ENCODE measurements around the gene MT2A.

Gene MT2A

GRCh38 chr16:56639045-56639444 lies 30.7 kb downstream of the MT2A start:
- DNase-seq (ENCODE audit: low spot score), result no peak

- DNase-seq (ENCODE audit: low spot score), result no peak
Measured at GRCh38 chr16:56640076-56640475, 31.7 kb downstream of the MT2A start.

- DNase-seq (ENCODE audit: low spot score), result no peak
Measured at GRCh38 chr16:56641166-56641565, 32.8 kb downstream of the MT2A start.

GRCh38 chr16:56643080-56643778 lies 34.8 kb downstream of the MT2A start:
- peak; percentile 36 for DNase-seq (ENCODE audit: low spot score)

- DNase-seq (ENCODE audit: low spot score), result no peak
Measured at GRCh38 chr16:56643833-56644232, 35.4 kb downstream of the MT2A start.

- DNase-seq (ENCODE audit: low spot score), result no peak
Measured at GRCh38 chr16:56645311-56645710, 36.9 kb downstream of the MT2A start.

- DNase-seq (ENCODE audit: low spot score), result no peak
Measured at GRCh38 chr16:56645838-56646237, 37.5 kb downstream of the MT2A start.

- DNase-seq (ENCODE audit: low spot score), result no peak
Measured at GRCh38 chr16:56647641-56648431, 39.5 kb downstream of the MT2A start.

GRCh38 chr16:56649271-56649670 lies 40.9 kb downstream of the MT2A start:
- DNase-seq (ENCODE audit: low spot score), result no peak

- no peak for DNase-seq (ENCODE audit: low spot score)
Measured at GRCh38 chr16:56649820-56650219, 41.4 kb downstream of the MT2A start.

- no peak for DNase-seq (ENCODE audit: low spot score)
Measured at GRCh38 chr16:56651586-56651985, 43.2 kb downstream of the MT2A start, which contains the start of gene MT1B. MT1B (plus strand) TSS chr16:56651886; CDS start chr16:56651954, 68 bp downstream.

- no peak for DNase-seq (ENCODE audit: low spot score)
Measured at GRCh38 chr16:56652600-56652999, 44.2 kb downstream of the MT2A start.

- no peak for DNase-seq (ENCODE audit: low spot score)
Measured at GRCh38 chr16:56653218-56653617, 44.8 kb downstream of the MT2A start.

- DNase-seq (ENCODE audit: low spot score), result no peak
Measured at GRCh38 chr16:56657555-56658326, 49.4 kb downstream of the MT2A start, which contains the start of gene MT1F. MT1F (plus strand) TSS chr16:56657959; CDS start chr16:56658059, 100 bp downstream.

- no peak for DNase-seq (ENCODE audit: low spot score)
Measured at GRCh38 chr16:56658327-56658875, 50.0 kb downstream of the MT2A start.

All from hematopoietic multipotent progenitor cell treated with erythropoietin and hydrocortisone succinate and interleukin-3 and kit ligand, for 15 days (in vitro differentiated cells).